CD4-positive, alpha-beta T cell treated with Interleukin-15 for 1 hour (primary cell): ENCODE data around the gene ASTN2.
"Not testable (repeated sequence)": the region's sequence is repeated elsewhere in the genome, so short reads cannot be mapped to it uniquely, and the experiment has no call there.

Source experiments
- DNase-seq: peaks from one replicate; pipeline ENCODE4 v3.0.0-alpha.2; 2020

ASTN2 gene

DNA sequence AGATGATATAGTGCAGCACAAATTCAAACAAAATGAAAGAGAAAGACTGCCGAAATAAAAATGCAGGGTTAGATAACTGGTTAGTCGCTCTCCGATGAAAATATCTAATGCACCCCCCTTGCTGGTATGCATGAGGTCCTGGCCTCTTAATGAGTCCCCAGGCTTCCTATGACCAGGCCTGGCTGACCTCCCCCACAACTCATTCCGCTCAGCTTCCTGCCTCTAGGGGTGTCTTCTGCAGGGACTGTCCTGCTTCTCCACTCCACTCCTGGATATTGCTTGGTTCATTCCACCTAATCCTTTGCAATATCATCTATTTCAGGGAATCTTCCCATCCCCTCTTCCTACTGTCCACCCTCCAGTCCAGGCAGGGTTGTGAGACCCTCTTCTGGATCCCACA is 341.8 kb downstream of the ASTN2 start:
- DNase-seq, result no peak

DNA sequence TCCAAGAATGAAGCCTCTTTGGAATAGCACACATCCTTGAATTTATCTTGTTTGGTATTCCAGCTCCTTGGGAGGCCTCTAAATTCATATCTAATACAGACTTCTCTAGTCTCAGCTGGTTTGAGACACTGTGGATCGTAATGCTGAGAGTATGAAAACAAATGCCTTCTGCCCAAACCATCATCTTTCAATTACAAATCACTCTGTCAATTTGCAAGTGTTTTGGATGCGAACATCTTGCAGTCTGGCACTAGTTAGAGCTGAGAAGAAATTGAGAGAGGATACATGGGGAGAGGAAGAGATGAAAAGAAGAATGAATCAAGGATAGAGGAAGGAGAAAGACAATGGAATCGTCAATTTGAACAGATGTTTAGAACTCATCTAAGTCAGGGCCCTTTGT is 342.6 kb downstream of the ASTN2 start:
- no peak for DNase-seq

DNA sequence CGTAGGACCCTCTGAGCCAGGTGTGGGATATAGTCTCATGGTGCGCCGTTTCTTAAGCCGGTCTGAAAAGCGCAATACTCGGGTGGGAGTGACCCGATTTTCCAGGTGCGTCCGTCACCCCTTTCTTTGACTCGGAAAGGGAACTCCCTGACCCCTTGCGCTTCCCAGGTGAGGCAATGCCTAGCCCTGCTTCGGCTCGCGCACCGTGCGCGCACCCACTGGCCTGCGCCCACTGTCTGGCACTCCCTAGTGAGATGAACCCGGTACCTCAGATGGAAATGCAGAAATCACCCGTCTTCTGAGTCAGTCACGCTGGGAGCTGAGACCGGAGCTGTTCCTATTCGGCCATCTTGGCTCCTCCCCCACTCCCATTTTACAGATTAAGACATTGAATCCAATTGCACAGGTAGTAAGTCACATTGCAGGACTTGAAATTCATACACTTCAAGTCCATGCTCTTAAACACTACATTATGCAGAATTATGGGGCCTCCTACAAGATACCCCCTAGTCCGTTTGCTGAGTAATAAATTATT is 343.1 kb downstream of the ASTN2 start:
- not testable (repeated sequence) for DNase-seq

DNA sequence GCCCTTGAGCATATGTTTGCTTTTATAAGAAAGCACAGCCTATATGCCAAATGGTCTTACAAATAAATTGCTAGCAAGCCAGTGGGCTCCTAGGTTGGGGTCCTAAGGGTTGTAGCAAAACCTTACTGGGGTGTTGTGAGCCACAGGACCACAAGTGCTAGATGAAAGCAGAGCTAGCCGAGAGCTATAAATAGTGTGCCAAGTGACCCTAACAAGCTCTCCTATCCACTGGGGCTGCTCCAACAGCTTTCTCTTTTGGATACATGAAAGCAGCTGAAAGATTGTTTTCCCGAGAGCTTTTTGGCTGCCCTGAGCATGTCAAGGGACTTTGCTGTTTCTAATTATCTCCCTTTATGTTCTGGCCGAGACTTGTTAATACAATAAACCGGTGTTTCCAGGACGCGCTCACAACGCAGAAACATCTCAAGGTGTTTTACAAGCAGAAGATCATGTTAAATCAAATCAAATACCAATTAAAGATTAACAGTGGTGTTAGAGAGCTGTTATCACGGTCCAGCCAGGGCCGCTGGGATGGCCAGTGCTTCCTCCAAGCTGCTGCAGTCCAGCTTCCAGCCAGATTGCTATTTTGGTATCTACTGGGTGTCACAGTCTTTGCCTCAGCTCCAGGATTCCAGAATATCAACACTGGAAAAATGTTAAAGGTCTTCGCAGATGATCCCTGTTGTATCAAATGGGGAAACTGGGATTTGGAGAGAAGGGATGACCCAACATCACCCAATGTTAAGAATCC is 351.0 kb downstream of the ASTN2 start:
- no peak for DNase-seq

DNA sequence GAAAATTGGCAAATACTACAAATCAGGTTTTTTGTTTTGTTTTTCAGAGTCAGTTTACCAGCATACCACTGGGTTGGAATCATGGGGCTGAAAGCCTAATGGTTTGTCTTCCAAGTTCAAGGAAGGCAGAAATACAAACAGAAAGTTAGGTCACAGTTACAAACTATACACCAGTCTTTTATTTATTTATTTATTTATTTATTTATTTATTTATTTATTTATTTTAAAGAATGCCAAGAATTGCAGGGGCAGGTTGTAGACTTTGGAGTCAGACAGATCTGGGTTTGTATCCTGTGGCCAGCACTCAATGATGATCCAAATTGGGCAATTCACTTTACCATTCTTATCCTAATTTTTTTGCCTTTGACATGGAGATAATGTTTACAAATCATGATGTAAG is 353.9 kb downstream of the ASTN2 start:
- no peak for DNase-seq

DNA sequence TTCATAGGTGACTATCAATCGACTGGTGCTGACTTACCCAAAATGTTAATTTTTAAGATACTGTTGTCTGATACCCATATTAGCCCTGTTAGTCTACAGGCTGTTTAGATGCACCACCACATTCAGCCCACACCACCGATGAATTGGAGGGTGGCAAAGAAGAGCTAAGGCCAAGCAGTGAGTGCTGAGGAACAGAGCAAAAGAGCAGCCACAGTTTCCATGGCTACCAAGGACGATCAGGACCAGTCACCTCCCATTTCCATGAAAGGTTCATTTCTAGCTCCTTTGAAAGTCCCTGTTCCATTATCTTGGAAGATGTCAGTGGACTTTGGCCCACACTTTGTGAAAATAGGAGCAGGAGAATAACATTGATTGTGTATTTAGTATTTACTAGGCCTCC is 364.9 kb downstream of the ASTN2 start:
- DNase-seq, result no peak

DNA sequence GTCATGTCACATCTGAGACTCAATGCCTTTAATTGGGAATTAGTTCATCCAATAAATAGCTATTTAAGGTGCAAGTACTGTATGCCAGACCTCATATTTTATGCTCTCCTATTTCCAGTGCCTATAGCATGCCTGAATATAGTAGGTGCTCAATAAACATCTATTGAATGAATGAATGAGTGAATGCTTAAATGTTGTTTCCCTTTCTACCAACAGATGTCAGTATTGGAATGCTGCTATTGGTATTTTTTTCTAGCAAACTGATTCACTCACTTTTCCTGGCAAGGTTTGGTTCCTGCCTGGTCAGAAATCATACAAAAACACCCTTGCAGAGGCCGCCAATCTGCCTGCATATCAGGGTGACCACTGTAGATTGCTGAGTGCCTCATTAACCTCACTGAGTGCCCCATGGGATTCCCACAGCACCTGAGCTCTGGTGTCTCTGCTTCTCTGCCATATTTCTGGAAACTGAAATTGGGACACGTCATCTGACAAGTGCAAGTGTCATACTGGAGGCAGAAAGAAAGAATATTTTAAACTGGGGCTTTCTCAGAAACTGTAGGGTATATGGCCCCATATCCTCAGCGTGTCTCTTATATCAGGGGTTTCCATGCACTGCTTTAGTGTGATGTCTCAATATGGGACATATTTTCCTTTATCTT is 368.1 kb downstream of the ASTN2 start:
- DNase-seq, result no peak

DNA sequence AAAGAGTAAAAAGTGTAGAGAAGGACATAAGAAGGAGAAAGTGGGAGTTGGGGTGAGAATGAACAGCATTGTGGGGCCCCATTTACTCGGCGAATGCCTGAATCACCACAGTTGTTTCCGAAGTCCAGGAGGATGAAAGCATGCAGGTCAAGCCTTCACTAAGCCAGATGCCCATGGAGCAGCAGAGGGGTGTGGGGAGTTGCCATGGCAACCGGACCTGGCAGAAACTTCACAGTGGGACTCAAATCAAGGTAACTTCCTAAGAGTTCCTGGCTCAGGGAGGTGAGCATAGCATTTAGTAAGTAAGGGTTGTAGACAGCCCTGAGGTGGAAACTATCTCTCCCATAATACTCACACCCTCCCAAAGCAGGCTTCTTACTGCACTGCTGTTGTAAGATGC is 370.6 kb downstream of the ASTN2 start:
- DNase-seq, result no peak

DNA sequence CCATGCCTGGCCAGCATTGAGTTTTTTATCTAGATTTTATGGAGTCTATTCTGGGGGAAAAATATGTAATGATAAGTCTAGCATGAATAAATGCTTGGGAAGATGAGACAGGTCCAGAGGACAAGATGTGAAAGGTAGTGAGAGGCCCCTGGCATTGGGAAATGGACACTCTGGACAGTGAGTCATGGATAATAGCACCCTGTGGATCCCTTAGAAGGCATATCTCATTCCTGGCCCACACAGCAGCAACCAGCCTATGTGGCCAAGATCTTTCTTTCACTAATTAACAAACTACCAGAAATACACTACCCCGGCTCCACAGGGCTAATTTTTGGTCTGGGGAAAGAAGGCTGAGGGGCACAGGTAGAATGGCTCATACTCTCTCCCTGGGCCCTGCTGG is 371.7 kb downstream of the ASTN2 start:
- no peak for DNase-seq

DNA sequence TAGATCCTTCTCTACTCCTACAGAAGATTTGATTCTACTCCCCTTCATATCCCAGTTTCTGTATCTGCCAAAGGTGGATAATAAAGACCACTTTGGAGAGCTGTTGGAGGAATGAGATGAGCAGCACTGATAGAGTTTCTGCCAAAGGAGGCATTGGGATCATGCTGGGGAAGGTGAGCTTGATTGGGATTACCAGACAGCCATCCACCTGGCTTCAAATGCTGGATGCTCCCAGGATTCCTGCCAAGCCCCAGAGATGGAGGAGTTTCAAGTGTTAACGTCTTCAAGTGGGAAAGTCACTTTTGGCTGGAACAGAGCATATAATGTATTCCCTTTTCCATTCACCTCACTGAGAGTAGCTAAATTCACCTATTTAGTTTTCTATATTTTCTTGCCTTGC is 379.3 kb downstream of the ASTN2 start:
- no peak for DNase-seq

DNA sequence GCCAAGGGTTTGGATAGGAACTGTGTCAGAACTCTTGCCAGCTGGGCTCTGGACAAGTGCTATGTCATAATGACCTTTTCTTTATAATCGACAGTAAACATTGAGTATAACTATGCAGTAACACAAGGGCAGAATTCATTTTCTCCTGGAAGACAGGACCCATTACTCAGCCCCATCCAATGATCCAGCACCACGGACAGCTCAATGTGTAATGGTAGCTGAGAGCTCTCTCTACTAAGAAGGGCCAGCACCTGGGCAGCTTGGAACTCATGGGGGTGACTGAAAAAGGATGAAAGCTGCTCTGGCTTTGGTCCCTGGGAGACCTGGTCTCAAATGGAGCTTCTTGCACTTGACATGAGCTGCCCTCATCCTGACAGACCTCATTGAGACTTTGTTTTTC is 380.0 kb downstream of the ASTN2 start:
- no peak for DNase-seq

DNA sequence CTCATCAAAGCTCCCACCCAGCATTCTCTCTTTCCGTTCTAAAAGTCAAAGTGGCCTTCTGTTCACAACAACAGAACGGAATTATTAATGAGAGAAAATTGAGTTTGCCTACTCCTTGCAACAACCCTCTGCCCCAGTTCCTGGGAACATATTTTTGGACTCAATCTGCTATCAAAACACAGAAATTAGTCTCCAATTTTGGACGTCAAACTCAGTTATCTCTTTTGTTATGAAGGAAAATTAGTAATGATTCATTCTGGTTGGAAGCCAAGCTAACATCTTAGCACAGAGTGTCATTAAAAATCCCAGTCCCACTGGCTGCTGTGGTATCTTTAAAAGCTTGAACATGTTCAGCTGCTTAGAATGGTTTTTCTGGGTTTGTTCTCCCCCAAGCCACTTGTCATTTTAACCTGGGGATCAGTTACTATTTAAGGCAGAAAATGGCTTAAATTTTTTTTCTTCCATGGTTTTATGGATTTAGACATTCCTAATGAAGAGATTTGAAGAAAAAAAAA is 384.5 kb downstream of the ASTN2 start:
- DNase-seq, result no peak

DNA sequence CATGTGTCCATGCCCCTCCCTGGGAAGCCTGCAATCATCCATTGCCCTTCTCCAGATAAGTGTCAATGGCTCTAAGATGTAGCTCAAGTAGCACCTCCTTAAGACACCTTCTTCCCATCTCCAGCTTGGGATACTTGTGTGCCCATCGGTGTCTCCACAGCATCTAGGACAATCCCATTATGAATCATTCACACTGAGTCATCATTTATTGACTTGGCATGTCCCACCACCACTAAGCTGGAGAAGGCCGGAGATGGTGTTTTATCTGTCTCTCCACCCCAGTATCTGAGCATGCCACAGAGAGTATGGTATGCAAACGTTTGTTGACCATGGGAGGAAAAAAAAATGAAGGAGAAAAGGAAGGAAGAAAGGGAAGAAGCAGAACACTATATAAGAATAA is 385.5 kb downstream of the ASTN2 start:
- DNase-seq, result no peak

DNA sequence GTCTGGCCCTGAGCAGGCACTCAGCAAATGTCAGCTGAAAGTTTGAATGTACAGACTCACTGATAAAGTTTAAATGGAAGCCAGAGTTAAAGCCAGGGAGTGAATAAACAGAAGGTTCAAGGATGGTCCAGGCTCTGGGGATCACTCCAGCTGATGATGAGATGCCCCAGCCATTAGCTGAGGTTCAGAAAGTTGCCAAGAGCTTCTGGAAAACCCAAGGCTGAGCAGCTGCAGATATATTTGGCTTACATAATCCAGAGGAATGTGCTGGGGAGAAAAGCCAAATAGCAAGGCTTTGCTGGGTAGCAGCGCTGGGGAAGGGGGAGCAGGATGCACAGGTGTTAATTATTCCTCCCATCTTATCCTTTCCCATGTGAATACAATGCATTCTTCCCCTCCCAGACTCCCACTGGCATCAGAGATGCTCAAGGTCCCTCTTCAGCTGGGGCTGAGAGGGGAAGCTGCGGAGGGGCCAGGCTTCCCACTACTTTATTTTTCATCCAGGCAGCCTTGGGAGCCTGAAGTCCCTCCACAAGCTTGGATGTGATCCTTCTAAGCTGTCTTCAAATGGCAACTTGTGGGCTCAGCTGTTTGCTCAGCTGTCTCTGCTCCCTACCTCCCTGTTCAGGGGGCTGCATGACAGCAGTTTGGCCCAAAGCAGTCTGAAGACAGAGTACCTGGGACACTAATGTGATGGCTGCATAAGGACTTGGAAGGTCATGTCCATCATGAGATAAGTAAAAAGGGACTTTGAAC is 386.6 kb downstream of the ASTN2 start:
- no peak for DNase-seq

DNA sequence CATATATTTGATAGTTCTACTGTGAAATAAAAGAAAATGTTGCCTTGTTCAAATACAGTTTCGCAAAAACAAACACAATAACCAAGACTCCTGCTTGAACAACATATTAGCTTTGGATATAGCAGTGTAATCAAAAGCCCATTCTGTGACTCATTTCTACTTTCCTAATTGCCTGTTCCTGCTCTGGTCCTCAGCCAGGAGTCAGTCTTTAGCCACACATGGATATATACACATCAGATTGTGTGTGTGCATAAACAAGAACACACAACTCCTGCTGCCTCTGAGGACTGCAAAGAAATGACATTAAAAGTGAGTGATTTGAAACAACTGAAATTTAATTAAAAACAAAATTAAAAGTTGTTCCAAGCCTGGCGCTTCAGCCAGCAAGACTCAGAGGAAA is 393.0 kb downstream of the ASTN2 start:
- DNase-seq, result no peak

DNA sequence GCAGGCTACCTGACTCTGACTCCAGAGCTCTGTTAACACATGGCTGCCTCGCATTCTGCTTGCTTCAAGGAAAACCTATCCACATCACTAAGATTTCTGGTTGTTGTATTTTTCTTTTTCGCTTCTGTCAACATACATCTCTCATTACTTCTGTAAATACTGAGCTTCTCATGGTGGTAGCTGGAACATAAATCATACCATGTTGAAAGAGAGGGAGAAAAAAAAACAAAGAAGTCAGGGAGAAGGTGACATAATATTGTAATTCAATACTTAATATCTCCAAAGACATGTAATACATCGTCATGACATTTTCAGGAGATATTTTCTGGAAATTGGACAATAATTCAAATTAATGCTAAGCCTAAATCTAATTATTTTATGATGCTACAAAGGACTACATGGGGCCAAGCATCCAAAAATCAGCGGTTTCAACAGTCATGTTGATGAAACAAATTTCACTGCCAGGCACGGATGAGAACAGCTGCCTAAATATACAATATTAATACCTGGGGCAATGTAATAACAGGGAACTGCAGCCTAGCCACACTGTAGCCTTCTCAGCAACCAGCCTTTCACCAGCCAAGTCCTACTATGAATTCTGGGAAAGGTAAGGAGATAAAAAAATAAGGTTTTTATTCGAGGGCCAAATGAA is 395.8 kb downstream of the ASTN2 start:
- DNase-seq, result no peak

DNA sequence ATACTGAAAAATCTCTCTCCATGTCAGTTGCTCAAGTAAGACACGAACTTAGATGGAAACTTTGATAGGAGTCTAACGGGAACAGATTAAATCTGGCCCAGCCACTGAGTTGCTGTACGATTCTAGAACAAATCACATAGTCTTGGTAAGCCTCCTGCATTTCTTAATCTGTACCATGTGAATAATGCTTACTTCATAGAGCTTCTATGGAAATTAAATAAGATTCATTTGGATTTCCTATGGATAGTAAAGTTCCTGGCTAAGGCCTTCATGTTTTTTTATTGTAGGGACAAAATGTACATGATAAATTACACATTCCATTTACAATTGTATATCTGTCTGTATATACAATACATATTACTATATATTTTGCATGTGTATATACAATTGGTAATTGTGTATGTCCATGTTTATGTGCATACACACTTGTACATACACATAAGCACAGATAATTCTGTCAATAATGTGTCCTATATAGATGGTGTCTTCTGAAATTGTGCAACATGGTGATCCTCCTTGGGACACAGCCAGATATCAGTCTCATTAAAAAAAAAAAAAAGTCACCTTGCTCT is 397.4 kb downstream of the ASTN2 start:
- no peak for DNase-seq

DNA sequence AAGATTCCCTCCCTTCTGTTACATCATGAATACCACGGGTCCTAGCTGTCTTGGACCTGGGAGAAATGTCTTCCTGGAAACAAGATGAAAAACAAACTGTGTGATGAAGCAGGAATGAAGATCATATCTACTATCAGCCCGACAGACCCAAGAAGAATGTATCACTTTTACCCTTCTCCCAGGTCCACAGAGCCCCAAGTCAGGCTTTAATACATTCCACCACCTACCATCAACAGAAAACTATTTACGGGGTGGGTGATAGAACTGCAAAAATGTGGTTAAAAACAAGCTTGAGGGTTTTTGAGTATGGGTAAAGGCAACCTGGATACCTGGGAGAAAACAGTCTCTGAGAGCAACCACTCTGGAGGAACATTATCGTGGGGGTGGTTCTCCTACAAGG is 400.8 kb downstream of the ASTN2 start:
- DNase-seq, result no peak

DNA sequence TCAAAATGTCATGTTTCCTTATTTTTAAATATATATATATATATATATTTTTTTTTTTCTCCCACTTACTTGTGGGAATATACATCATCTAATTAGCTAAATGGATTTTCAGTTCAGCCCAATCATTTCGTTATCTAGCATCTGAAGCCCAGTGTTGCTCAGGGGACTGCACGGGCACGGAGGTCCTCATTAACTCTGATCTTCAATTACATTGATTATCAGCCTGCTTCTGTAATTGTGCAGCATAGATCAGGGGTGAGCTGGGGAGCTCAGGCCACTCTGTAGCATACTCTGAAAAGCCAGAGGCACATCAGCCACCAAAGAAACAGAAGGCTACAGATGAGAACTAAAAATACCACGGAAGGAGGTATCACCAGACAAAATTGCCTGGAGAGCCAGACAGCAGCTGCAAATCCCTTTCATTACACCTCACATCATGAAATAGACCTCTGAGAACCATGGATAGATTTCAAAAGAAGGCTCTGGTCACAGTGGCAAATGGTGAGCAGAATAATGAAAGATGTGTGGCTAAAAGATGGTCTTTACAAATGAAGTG is 401.3 kb downstream of the ASTN2 start:
- no peak for DNase-seq

DNA sequence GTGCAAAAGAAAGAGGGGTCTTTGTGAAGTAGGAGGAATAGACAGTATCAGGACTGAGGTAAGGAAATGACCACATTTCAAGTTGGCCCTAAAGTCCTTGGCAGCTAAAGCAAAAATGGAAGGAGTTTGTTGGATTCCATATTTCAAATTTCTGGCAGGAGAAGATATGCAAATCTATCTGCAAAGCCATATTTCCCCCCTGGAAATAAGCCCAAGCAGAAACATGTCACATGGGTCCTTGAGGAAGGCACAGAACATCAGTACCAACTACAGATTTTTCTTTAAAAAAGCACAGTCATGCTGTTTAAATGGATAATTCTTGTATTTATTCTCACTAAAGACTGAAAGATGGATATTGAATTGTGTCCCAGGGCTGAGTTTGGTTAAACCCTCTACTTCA is 404.8 kb downstream of the ASTN2 start:
- DNase-seq, result no peak

DNA sequence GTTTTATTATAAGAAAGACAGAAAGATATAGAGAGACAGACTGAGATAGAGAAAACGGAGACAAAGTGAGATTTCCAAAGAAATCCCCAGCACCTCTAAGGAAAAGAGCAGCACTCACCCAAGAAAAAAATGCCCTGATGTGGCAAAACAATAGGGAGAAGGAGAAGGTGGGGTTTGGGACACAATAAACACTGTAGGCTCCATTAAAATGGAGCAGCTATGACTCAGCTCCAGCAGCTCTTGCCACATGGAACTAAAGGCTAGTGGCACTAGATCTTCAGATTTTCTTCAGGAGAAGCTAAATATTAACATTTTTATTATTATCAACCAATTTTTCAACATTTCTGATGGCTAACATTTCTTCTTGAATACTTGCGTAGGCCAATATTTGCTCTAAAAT is 406.0 kb downstream of the ASTN2 start:
- no peak for DNase-seq

DNA sequence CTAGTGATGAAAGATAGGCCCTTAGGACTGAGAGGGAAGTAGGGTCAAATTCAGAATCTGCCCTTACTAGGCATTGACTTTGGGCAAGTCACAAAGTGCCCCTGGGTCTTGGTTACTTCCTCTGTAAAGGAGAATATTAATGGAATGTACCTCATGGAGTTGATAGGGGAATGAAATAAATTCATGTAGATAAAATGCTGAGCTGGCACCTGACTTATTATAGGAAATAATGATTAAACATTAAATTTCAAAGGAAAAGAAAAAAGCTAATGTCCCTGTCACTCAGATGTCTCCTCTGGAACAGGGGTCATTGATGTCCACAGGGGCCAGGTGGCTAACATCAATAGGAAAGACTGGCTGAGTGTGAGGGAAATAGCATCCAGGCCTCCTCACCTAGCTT is 406.4 kb downstream of the ASTN2 start:
- no peak for DNase-seq
